ENCODE measurements around the gene RASGRP3. TPM values are rescaled to one million over a fixed set of nuclear protein-coding genes. Genes with fewer than 3 reads are reported as not detected.

Gene RASGRP3
- total RNA-seq, 4 donors from 2014 or later = 0.53 to 10.2 (median 5.3) TPM

GRCh38 chr2:33444967-33445366 is 31.5 kb upstream of the RASGRP3 start:
- no peak for DNase-seq
- Histone ChIP-seq H3K27ac (no peak overlapping the region), H3K4me3 (no peak overlapping the region), H3K27me3 (no peaks in the 10 kb centered on the region), H3K4me1 (peaks cover 0 to 4% (median 0%) of the 10 kb centered on the region in 3 donors), H3K9me3 (no peaks in the 10 kb centered on the region), H3K36me3 (no peaks in the 10 kb centered on the region)
- no peak for TF ChIP-seq POLR2A (IDR thresholded peaks at IDR 0.05)
- no peak for TF ChIP-seq CTCF (IDR thresholded peaks at IDR 0.05)
- WGBS, 2 donors = 75 to 81% methylated on average over 2 of the region's 2 CpGs
- intact Hi-C loops (cut with DNase I) = no loop called here

- H3K27me3 ChIP-seq = no peaks in the 10 kb centered on the region
- TF ChIP-seq CTCF (IDR thresholded peaks at IDR 0.05) (no peak), POLR2A (IDR thresholded peaks at IDR 0.05) (no peak)
- no peak overlapping the region for H3K4me3 ChIP-seq
- no peaks in the 10 kb centered on the region for H3K36me3 ChIP-seq
- DNase-seq = no peak
- H3K9me3 ChIP-seq = peaks cover 0 to 6% (median 0%) of the 10 kb centered on the region in 3 donors
- H3K27ac ChIP-seq = no peak overlapping the region
- 40 to 59% methylated on average over 2 of the region's 2 CpGs for WGBS, 2 donors
- peaks cover 0 to under 1% (median 0%) of the 10 kb centered on the region in 3 donors for H3K4me1 ChIP-seq
- intact Hi-C loops (cut with DNase I) = no loop called here
Measured at GRCh38 chr2:33448220-33448899, 28.1 kb upstream of the RASGRP3 start.

DNA sequence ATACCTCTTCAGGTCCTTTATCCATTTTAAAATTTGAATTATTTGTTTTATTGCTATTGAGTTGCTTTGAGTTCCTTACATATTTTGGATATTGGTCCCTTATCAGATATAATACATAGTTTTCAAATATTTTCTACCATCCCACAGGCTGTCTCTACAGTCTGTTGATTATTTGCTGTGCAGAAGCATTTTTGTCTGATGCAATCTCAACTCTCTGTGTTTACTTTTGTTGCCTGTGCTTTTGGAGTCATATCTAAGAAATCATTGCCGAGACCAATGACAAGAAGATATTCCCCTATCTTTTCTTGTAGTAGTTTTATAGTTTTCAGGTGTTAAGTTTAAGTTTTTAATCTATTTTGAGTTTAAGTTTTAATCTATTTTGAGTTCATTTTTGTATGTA is 25.2 kb upstream of the RASGRP3 start:
- no peaks in the 10 kb centered on the region for H3K4me1 ChIP-seq
- no peak for TF ChIP-seq CTCF (IDR thresholded peaks at IDR 0.05)
- TF ChIP-seq POLR2A (IDR thresholded peaks at IDR 0.05) = no peak
- peaks cover 0 to 6% (median 0%) of the 10 kb centered on the region in 3 donors for H3K9me3 ChIP-seq
- intact Hi-C loops (cut with DNase I) = no loop called here
- H3K27ac ChIP-seq = no peak overlapping the region
- no peak for DNase-seq
- no peak overlapping the region for H3K4me3 ChIP-seq
- no CpG with 5 or more reads among the region's 1 CpG for WGBS, 2 donors
- no peaks in the 10 kb centered on the region for H3K36me3 ChIP-seq
- H3K27me3 ChIP-seq = no peaks in the 10 kb centered on the region

- H3K27me3 ChIP-seq = no peaks in the 10 kb centered on the region
- intact Hi-C loops (cut with DNase I) = no loop called here
- no peak overlapping the region for H3K27ac ChIP-seq
- H3K9me3 ChIP-seq = peaks cover 0 to 6% (median 0%) of the 10 kb centered on the region in 3 donors
- whole genome bisulfite sequencing, 2 donors = 88 to 100% methylated on average over 1 of the region's 1 CpG
- DNase-seq = no peak
- H3K4me1 ChIP-seq = no peaks in the 10 kb centered on the region
- no peak overlapping the region for H3K4me3 ChIP-seq
- TF ChIP-seq CTCF (IDR thresholded peaks at IDR 0.05) = no peak
- no peaks in the 10 kb centered on the region for H3K36me3 ChIP-seq
Measured at GRCh38 chr2:33451825-33452224, 24.6 kb upstream of the RASGRP3 start.

DNA sequence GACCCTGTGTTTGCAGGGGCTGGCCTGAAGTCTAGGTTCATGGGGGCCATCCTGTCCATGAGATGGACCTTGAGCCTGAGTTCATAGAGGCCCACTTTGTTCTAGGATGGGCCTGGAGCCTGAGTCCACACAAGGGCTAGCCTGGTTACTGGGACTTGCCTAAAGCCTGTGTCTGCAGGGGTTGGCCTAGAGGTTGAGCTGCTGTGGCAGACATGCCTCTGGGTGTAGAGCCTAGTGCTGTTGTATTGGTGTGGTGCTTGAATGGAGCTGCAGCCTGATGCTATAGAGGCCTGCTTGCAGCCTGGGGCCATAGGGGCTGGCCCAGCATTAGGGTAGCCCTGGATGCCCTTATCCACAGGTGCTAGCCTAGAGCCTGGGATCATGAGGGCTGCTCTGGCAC is 23.9 kb upstream of the RASGRP3 start:
- Histone ChIP-seq H3K27me3 (no peaks in the 10 kb centered on the region), H3K4me3 (no peak overlapping the region), H3K27ac (no peak overlapping the region), H3K36me3 (no peaks in the 10 kb centered on the region), H3K4me1 (peaks cover 0 to 2% (median 1%) of the 10 kb centered on the region in 3 donors), H3K9me3 (peaks cover 0 to 6% (median 0%) of the 10 kb centered on the region in 3 donors)
- no peak for DNase-seq
- TF ChIP-seq POLR2A (IDR thresholded peaks at IDR 0.05) (no peak), CTCF (IDR thresholded peaks at IDR 0.05) (no peak)
- intact Hi-C loops (cut with DNase I) = no loop called here
